ENCODE data around the gene PROX1. TPM values are rescaled to one million over a fixed set of nuclear protein-coding genes. Genes with fewer than 3 reads are reported as not detected.
A peak's percentile ranks its signal among the peaks of the same experiment; 100 is the strongest.

PROX1 gene
- total and polyA plus RNA-seq, 2 experiments from 2014 or later: 4.8 to 15.7 TPM

DNA sequence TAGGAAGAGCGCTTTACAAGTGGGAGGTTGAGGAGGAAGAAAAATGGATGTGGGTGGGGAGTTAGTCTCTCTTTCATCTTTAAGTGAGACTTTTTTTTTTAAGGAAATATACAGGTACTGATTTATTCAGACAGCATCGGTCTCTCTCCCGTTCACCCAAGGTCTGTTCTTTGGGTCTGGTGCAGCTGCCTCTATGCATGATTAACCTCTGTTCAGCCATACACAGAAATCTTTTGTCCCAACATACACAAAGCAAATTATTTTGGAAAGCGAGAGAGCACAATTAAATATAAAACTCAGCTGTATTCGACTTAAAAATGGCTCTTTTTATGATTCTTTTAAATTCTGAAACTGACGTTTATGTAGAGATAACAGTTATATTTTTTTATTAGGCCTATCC lies 11.0 kb downstream of the PROX1 start:
- no peaks in the 10 kb centered on the region for H3K9me2 ChIP-seq (replicated peaks; ENCODE audit: insufficient read depth)
- no peak for TF ChIP-seq EZH2phosphoT487 (IDR thresholded peaks at IDR 0.05; ENCODE audit: low read depth, severe bottlenecking, unreplicated experiment)
- no peak for TF ChIP-seq EZH2 (IDR thresholded peaks at IDR 0.05; ENCODE audit: borderline replicate concordance)
- TF ChIP-seq, protein P1, sequence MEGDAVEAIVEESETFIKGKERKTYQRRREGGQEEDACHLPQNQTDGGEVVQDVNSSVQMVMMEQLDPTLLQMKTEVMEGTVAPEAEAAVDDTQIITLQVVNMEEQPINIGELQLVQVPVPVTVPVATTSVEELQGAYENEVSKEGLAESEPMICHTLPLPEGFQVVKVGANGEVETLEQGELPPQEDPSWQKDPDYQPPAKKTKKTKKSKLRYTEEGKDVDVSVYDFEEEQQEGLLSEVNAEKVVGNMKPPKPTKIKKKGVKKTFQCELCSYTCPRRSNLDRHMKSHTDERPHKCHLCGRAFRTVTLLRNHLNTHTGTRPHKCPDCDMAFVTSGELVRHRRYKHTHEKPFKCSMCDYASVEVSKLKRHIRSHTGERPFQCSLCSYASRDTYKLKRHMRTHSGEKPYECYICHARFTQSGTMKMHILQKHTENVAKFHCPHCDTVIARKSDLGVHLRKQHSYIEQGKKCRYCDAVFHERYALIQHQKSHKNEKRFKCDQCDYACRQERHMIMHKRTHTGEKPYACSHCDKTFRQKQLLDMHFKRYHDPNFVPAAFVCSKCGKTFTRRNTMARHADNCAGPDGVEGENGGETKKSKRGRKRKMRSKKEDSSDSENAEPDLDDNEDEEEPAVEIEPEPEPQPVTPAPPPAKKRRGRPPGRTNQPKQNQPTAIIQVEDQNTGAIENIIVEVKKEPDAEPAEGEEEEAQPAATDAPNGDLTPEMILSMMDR (IDR thresholded peaks at IDR 0.05; ENCODE audit: poor library complexity): no peak
- no peak overlapping the region for H3K4me2 ChIP-seq
- H2AFZ ChIP-seq: no peak overlapping the region
- H3K79me2 ChIP-seq: peaks cover 2% of the 10 kb centered on the region
- no peaks in the 10 kb centered on the region for H4K20me1 ChIP-seq (ENCODE audit: insufficient read depth, poor library complexity, severe bottlenecking)
- H3K9me3 ChIP-seq (ENCODE audit: low read depth): no peaks in the 10 kb centered on the region
- no peaks in the 10 kb centered on the region for H3K36me3 ChIP-seq (replicated peaks; ENCODE audit: insufficient read depth, low read depth)
- DNase-seq (ENCODE audit: low spot score): no peak
- no peaks in the 10 kb centered on the region for H3K27me3 ChIP-seq
- 89% methylated on average over 6 of the region's 6 CpGs for WGBS (ENCODE audit: low lambda C conversion rate, missing lambda C conversion rate)
- no peak overlapping the region for H3K4me3 ChIP-seq
- H3K4me1 ChIP-seq (ENCODE audit: insufficient read depth): peaks cover 14% of the 10 kb centered on the region
- H3K27ac ChIP-seq: no peak overlapping the region

DNA sequence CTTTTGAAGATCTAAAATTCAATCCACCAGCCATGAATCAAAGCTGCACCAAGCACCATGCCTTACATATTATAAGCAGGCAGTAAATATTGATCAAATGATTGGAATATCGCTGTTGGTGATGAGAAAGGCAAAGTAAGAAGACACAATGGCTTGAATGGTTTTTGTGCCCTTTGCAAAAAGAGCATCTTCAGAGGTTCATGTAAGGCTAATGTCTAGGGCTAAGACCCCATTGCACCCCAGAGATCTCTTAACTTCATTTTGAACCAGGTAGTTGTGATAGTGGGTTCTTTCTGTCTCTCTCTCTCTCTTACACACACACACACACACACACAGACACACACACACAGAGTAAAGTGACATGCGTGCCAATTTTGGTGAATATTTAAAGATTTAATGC lies 12.0 kb downstream of the PROX1 start:
- DNase-seq (ENCODE audit: low spot score): no peak
- 93% methylated on average over 2 of the region's 2 CpGs for WGBS (ENCODE audit: low lambda C conversion rate, missing lambda C conversion rate)
- Histone ChIP-seq H3K9me2 (replicated peaks; ENCODE audit: insufficient read depth) (no peaks in the 10 kb centered on the region), H3K4me2 (no peak overlapping the region), H3K27ac (no peak overlapping the region), H3K4me1 (ENCODE audit: insufficient read depth) (peaks cover 14% of the 10 kb centered on the region), H4K20me1 (ENCODE audit: insufficient read depth, poor library complexity, severe bottlenecking) (no peaks in the 10 kb centered on the region), H3K27me3 (no peaks in the 10 kb centered on the region), H3K4me3 (no peak overlapping the region), H3K79me2 (peaks cover 2% of the 10 kb centered on the region), H3K36me3 (replicated peaks; ENCODE audit: insufficient read depth, low read depth) (no peaks in the 10 kb centered on the region), H2AFZ (no peak overlapping the region), H3K9me3 (ENCODE audit: low read depth) (no peaks in the 10 kb centered on the region)
- TF ChIP-seq EZH2 (IDR thresholded peaks at IDR 0.05; ENCODE audit: borderline replicate concordance) (no peak), EZH2phosphoT487 (IDR thresholded peaks at IDR 0.05; ENCODE audit: low read depth, severe bottlenecking, unreplicated experiment) (no peak)
- TF ChIP-seq, protein P1 (IDR thresholded peaks at IDR 0.05; ENCODE audit: poor library complexity): no peak

DNA sequence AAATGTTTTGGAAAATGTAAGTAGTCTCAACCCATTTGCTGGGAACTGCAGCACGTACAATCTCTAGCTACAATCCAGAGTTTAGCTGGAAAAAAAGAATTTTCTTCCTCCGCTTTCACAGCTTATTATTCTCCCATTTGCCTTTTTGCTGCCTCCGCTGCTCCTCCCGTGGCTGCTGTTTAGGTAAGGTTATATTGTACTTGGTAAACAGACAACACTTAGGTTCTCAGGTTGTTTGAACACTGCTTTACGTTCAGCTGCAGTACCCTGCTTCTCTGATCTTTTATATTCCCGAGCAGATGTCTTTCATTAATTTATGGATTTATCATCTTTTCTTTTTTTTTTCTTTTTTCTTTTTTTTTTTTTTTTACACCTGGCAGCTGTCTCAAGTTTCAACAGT lies 14.3 kb downstream of the PROX1 start:
- TF ChIP-seq EZH2phosphoT487 (IDR thresholded peaks at IDR 0.05; ENCODE audit: low read depth, severe bottlenecking, unreplicated experiment): no peak
- TF ChIP-seq EZH2 (IDR thresholded peaks at IDR 0.05; ENCODE audit: borderline replicate concordance): no peak
- TF ChIP-seq, protein P1 (IDR thresholded peaks at IDR 0.05; ENCODE audit: poor library complexity): no peak
- 46% methylated on average over 6 of the region's 6 CpGs for WGBS (ENCODE audit: low lambda C conversion rate, missing lambda C conversion rate)
- Histone ChIP-seq H4K20me1 (ENCODE audit: insufficient read depth, poor library complexity, severe bottlenecking) (no peaks in the 10 kb centered on the region), H2AFZ (no peak overlapping the region), H3K4me3 (no peak overlapping the region), H3K9me3 (ENCODE audit: low read depth) (no peaks in the 10 kb centered on the region), H3K4me2 (peak overlapping the region; percentile 43), H3K9me2 (replicated peaks; ENCODE audit: insufficient read depth) (no peaks in the 10 kb centered on the region), H3K4me1 (ENCODE audit: insufficient read depth) (peaks cover 14% of the 10 kb centered on the region), H3K27me3 (no peaks in the 10 kb centered on the region), H3K79me2 (no peaks in the 10 kb centered on the region), H3K36me3 (replicated peaks; ENCODE audit: insufficient read depth, low read depth) (no peaks in the 10 kb centered on the region), H3K27ac (peak overlapping the region; percentile 29)
- DNase-seq (ENCODE audit: low spot score): no peak

DNA sequence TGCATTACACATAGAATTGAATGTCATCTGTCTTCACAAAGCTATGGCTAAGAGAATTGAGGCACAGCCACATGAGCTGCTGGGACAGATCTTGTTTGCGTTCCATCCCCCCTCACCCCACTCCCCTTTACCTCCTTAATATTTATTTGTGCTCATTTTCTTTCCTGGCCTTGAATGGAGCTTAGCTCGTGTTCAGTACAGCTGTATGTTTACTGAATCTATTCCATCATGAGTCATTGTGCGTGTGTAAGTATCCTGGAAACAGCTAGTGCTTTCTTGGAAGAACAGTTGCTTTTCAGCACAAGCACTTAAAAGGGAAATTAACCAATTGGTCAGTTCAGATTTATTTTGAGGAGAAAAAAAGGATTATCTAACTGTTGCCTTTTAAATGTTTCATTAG lies 14.7 kb downstream of the PROX1 start:
- no peak overlapping the region for H2AFZ ChIP-seq
- H3K36me3 ChIP-seq (replicated peaks; ENCODE audit: insufficient read depth, low read depth): no peaks in the 10 kb centered on the region
- H3K79me2 ChIP-seq: no peaks in the 10 kb centered on the region
- DNase-seq (ENCODE audit: low spot score): peak; percentile 74
- no peaks in the 10 kb centered on the region for H4K20me1 ChIP-seq (ENCODE audit: insufficient read depth, poor library complexity, severe bottlenecking)
- peak overlapping the region; percentile 29 for H3K27ac ChIP-seq
- TF ChIP-seq EZH2phosphoT487 (IDR thresholded peaks at IDR 0.05; ENCODE audit: low read depth, severe bottlenecking, unreplicated experiment) (no peak), EZH2 (IDR thresholded peaks at IDR 0.05; ENCODE audit: borderline replicate concordance) (no peak)
- TF ChIP-seq, protein P1 (IDR thresholded peaks at IDR 0.05; ENCODE audit: poor library complexity): no peak
- H3K9me3 ChIP-seq (ENCODE audit: low read depth): no peaks in the 10 kb centered on the region
- no peaks in the 10 kb centered on the region for H3K27me3 ChIP-seq
- H3K4me3 ChIP-seq: no peak overlapping the region
- H3K4me2 ChIP-seq: peak overlapping the region; percentile 43
- 9% methylated on average over 3 of the region's 3 CpGs for WGBS (ENCODE audit: low lambda C conversion rate, missing lambda C conversion rate)
- H3K4me1 ChIP-seq (ENCODE audit: insufficient read depth): peaks cover 14% of the 10 kb centered on the region
- H3K9me2 ChIP-seq (replicated peaks; ENCODE audit: insufficient read depth): no peaks in the 10 kb centered on the region
